Measurements from ENCODE around the gene AP3B2.
"Not testable (repeated sequence)": the region's sequence is repeated elsewhere in the genome, so short reads cannot be mapped to it uniquely, and the experiment has no call there.

Gene AP3B2

GRCh38 chr15:82647045-82647834 is 62.4 kb downstream of the AP3B2 start, which contains the start of gene CPEB1:
Gene CPEB1, minus strand, starts transcription at chr15:82647363. Its CDS starts 18,904 bp downstream, at chr15:82628459.
- no peak for DNase-seq

DNA sequence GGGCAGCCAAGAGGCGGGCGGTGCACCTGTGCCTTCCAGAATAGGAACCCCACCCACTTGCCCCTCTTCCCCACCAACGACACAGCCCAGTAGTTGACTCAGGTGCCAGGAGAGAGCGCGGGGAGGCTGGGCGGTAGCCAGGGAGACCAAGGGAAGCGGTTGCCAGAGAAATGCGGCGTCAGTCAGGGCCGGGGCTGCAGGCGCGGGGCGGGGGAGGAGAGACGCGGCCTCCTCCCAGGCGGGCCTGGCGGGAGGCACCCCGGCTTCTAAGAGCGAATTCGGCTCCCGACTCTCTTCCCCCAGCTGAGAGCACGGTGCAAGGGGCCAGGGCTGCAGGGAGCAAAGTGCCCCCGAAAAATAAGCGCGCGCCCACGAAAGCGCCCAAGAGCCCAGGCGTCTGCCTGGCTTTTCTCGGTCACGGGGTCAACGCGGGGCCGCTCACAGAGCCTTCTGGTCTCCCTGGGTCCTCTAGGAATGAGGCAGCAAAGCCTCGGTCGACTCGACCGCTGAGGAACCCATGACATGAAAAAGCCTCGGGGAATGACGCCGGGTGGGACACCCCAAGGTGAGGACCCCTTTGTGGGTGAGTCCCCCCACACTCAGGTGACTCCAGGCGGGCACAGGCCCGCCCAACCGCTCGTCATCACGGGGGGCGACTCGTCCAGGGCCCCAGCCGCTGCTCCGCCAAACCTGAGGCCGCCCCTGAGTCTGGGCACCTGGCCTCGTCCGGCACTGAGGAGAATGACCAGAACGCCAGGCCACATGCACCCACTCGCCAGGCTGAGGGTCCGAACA is 63.2 kb downstream of the AP3B2 start:
- no peak for DNase-seq

- not testable (repeated sequence) for DNase-seq
Observed at GRCh38 chr15:82644967-82645852, 64.5 kb downstream of the AP3B2 start.

GRCh38 chr15:82643992-82644391 is 65.7 kb downstream of the AP3B2 start:
- DNase-seq, result no peak

GRCh38 chr15:82642656-82643055 is 67.0 kb downstream of the AP3B2 start:
- no peak for DNase-seq

DNA sequence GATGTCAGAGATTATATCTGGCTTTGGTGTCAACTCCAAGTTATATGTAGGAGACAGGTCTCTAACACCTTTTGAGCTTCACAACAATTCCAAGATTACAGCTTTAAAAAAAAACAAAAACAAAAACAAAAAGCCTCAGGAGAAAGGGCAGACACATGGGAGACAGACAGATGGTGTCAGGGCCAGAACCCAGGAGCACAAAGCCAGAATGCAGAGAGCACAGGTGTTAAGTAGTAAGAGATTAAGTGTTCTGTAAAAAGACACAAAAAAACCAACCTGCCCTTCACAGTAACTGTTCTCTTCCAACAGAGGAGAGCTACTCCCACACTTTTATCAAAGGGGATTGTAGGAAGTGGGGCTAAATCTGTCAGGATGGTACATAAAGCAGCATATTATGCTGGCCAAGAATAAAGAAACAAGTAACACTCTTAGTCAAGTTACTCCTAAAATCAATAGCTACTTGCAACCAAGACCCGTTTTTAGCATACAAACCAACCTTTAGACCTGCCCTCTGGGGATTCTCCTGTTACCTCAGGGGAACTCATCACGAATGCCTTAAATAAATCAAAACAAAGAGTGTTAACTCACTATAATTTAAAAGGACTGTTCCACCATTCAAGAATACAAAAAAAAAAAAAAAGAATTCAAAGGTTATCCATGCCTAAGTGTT is 68.4 kb downstream of the AP3B2 start:
- no peak for DNase-seq

- DNase-seq, result no peak
Observed at GRCh38 chr15:82640672-82641071, 69.0 kb downstream of the AP3B2 start.

DNA sequence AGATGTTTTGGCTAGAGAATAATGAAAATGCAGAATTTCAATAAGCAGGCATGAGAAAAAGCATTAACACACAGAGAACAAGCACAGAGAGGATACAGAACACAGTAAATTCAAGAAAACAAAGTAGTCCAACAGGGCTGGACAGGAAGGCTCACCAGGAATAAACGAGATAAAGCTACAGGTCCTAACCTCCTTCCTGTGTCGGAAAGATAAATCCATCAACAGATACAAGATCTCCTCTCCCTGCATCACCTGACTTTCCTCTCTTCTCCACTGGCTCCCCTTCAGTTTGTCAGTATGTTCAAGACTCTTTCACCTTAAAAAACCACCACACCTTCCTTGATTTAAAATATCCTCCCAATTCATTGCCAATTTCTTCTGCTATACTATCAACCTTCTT is 73.9 kb downstream of the AP3B2 start:
- no peak for DNase-seq

DNA sequence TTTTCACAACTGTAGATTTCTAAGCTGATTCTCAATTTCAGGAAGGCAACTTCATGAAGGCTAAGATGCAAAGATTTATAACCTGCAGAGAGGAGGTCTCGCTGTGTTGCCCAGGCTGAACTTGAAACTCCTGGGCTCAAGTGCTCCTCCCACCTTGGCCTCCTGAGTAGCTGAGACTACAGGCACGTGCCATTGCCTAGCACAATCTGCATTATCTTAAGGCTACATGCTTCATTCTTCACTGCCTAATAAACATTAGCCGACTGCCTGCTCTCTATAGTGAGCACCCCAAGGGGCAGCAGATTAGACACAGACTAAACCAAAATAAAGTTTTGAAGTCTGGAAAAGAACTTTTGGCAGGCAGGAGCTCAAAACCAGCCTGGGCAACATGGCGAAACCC is 79.6 kb downstream of the AP3B2 start:
- DNase-seq, result no peak

GRCh38 chr15:82625136-82625535 is 84.5 kb downstream of the AP3B2 start:
- DNase-seq, result no peak

- no peak for DNase-seq
Observed at GRCh38 chr15:82624438-82624837, 85.2 kb downstream of the AP3B2 start.

DNA sequence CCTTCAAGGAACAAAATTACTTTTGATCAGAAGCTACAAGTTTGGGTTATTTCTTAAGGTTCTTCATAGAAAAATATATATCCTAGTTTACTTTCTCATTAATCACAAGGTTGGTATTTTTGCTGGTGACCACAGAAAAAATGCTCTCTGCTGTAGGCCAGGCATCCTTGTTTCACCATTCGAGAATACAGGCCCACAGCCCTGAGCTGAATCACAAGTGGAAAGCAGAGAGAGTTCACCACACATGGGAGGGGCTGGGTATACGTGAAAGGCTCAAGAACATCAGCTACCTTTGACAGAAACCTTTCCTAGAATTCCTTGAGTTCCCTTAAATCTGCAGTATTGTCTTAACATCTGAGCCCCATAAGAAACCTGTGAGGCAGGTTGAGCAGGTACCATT is 85.7 kb downstream of the AP3B2 start:
- no peak for DNase-seq

DNA sequence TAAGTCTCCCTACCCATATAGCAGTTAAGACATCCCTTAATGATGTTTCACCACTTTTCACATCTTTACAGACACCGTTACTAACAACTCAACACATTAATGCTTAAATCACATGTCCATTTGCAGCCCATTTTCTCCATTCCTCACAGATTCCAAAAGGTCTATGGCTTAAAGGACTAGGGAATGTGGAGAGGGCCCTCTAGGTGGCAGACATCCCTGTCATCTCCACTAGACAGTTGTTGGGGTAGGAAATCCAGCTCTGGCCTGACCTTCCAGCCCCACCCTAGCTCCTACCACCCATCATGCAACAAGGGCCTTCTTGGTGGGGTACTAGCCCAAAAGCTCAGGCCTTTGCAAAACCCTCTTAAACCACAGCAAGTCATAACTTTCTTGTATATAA is 87.7 kb downstream of the AP3B2 start:
- no peak for DNase-seq

DNA sequence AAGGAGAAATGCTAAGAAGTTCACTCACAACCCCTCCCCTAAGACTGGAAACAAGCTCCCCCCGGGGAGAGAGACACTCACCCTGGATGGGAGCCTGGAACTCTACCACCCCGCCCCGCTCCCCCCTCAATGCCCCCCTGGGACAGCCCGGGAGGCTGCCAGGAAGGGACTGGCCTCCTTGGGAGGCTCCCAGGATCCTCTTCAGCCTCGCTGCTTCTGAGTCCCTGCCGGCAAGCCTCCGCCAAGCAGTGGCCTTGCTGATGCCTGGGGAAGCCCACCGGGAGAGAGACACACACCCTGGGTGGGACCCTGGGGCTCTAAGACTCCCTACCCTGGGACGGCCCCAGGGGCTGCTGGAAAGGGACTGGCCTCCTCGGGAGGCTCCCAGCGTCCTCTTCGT is 95.9 kb downstream of the AP3B2 start:
- DNase-seq, result no peak

GRCh38 chr15:82611348-82611747 is 98.3 kb downstream of the AP3B2 start:
- no peak for DNase-seq

Measured in activated effector memory CD4-positive, alpha-beta T cell treated with Interleukin-2 at 50 U/mL for 16 hours (primary cell).